GM12878 (cell line): ENCODE measurements around the gene HLTF. TPM values are rescaled to one million over a fixed set of nuclear protein-coding genes. Genes with fewer than 3 reads are reported as not detected.

Experiments used
- ATAC-seq: fragments of 200-7000 bp; cut with Tn5 transposase; 3 replicates; pipeline ENCODE4 v1.9.1; 2020; ENCODE audit warnings: mild to moderate bottlenecking, moderate library complexity
- BruUV-seq: library from RNA; stranded (reverse); fragments of 400-500 nt; replicated peaks from 2 replicates; lab custom pipeline; 2021; lab: Mats Ljungman, UMichigan
- CTCF ChIA-PET: fragments of 300-600 bp; sonication (Branson Sonifier 250); formaldehyde crosslinking; extraction: SDS; loops from one replicate; lab custom pipeline; 2021; ENCODE audit warnings: inconsistent platforms; lab: Yijun Ruan, JAX
- POLR2A ChIA-PET: fragments of 350-600 bp; formaldehyde crosslinking; extraction: SDS; loops from one replicate; lab custom pipeline; 2021; ENCODE audit warnings: inconsistent platforms; lab: Charles Lee
- RAD21 ChIA-PET: fragments of 300-600 bp; sonication (Branson Sonifier 250); formaldehyde crosslinking; loops from one replicate; lab custom pipeline; 2023; ENCODE audit warnings: antibody characterized with exemption; ENCODE audit not compliant: unreplicated experiment; lab: Charles Lee
- SMC1A ChIA-PET: fragments of 300-600 bp; sonication (Branson Sonifier 250); formaldehyde crosslinking; loops from one replicate; lab custom pipeline; 2023; ENCODE audit not compliant: unreplicated experiment, uncharacterized antibody; lab: Charles Lee
- DNase-seq: peaks from one replicate; pipeline ENCODE4 v3.0.0-alpha.2; 2011; ENCODE audit warnings: low read depth, low spot score
- FAIRE-seq: peaks from 3 replicates; lab custom pipeline; 2011; peaks lifted over from hg19 to GRCh38; lab: Jason Lieb, UNC
- H2AFZ ChIP-seq: 2 replicates; pipeline ENCODE4 v1.6.0; 2011; ENCODE audit warnings: low read depth, low read length, control low read depth; ENCODE audit not compliant: control insufficient read depth
- H3K27ac ChIP-seq: 2 replicates; pipeline ENCODE4 v1.5.1; 2011; ENCODE audit warnings: control low read depth; ENCODE audit not compliant: control insufficient read depth, insufficient read depth
- H3K27me3 ChIP-seq, 2 experiments: replicated peaks in 1 of 2; 2 replicates each; pipeline versions ENCODE4 v1.6.0 to v1.6.1; 2011; ENCODE audit warnings: low read length in 1 of 2; ENCODE audit not compliant: control insufficient read depth in 2 of 2, insufficient read depth in 2 of 2
- H3K36me3 ChIP-seq, 2 experiments: 2 replicates each; pipeline ENCODE4 v1.5.1; 2011; ENCODE audit warnings: low read length in 1 of 2; ENCODE audit not compliant: control insufficient read depth in 2 of 2, insufficient read depth in 2 of 2
- H3K4me1 ChIP-seq: 2 replicates; pipeline ENCODE4 v1.6.1; 2011; ENCODE audit warnings: mild to moderate bottlenecking, low read length, moderate library complexity, mixed read lengths; ENCODE audit not compliant: control insufficient read depth, insufficient read depth
- H3K4me2 ChIP-seq: 2 replicates; pipeline ENCODE4 v1.6.0; 2011; ENCODE audit warnings: control low read depth; ENCODE audit not compliant: control insufficient read depth, insufficient read depth
- H3K4me3 ChIP-seq: fragments of 200-600 bp; sonication (generic); 2 replicates; pipeline ENCODE4 v1.5.1; 2016
- H3K79me2 ChIP-seq: 2 replicates; pipeline ENCODE4 v1.6.0; 2011; ENCODE audit warnings: low read length; ENCODE audit not compliant: control insufficient read depth, insufficient read depth
- H3K9ac ChIP-seq: 2 replicates; pipeline ENCODE4 v1.8.0; 2011; ENCODE audit warnings: low read length, control low read depth, mixed read lengths; ENCODE audit not compliant: control insufficient read depth, insufficient read depth
- H3K9me3 ChIP-seq: replicated peaks from 3 replicates; pipeline ENCODE4 v1.5.1; 2011; ENCODE audit warnings: mild to moderate bottlenecking, low read length; ENCODE audit not compliant: control insufficient read depth, insufficient read depth
- H4K20me1 ChIP-seq: 2 replicates; pipeline ENCODE4 v1.6.0; 2011; ENCODE audit not compliant: control insufficient read depth, insufficient read depth
- DPF2 ChIP-seq: fragments of 450-650 bp; IDR thresholded peaks from 2 replicates; pipeline ENCODE4 v1.6.1; 2017; ENCODE audit warnings: mild to moderate bottlenecking
- HDGF ChIP-seq: fragments of 450-650 bp; IDR thresholded peaks from 2 replicates; pipeline ENCODE4 v1.6.1; 2016; ENCODE audit warnings: antibody characterized with exemption
- MEF2A ChIP-seq: IDR thresholded peaks from 2 replicates; pipeline ENCODE4 v1.6.1; 2011; ENCODE audit warnings: low read depth, mild to moderate bottlenecking, low read length, moderate library complexity; ENCODE audit not compliant: insufficient read depth
- NFXL1 ChIP-seq: fragments of 450-650 bp; IDR thresholded peaks from 2 replicates; pipeline ENCODE4 v1.6.1; 2017; ENCODE audit warnings: antibody characterized with exemption, mild to moderate bottlenecking, borderline replicate concordance
- POLR2AphosphoS2 ChIP-seq: IDR thresholded peaks from 2 replicates; pipeline ENCODE4 v1.6.1; 2011; ENCODE audit warnings: low read depth, mild to moderate bottlenecking, low read length, improper control_type of control experiment, moderate library complexity
- RELB ChIP-seq: fragments of 450-650 bp; IDR thresholded peaks from 2 replicates; pipeline ENCODE4 v1.6.1; 2017; ENCODE audit warnings: low read depth, mild to moderate bottlenecking, moderate library complexity
- STAT1 ChIP-seq: fragments of 450-650 bp; conservative IDR thresholded peaks from 2 replicates; pipeline ENCODE4 v1.6.1; 2014; ENCODE audit warnings: antibody characterized with exemption, mild to moderate bottlenecking
- STAT3 ChIP-seq: IDR thresholded peaks from 2 replicates; pipeline ENCODE4 v1.6.1; 2011; ENCODE audit warnings: low read depth, low read length, improper control_type of control experiment
- SUPT20H ChIP-seq: IDR thresholded peaks from 2 replicates; pipeline ENCODE4 v1.6.1; 2011; ENCODE audit warnings: low read depth, mild to moderate bottlenecking, low read length, moderate library complexity, borderline replicate concordance; ENCODE audit not compliant: control insufficient read depth
- ZBTB33 ChIP-seq: fragments of 450-650 bp; IDR thresholded peaks from 2 replicates; pipeline ENCODE4 v1.6.1; 2017; ENCODE audit warnings: mild to moderate bottlenecking
- ZNF207 ChIP-seq: fragments of 450-650 bp; IDR thresholded peaks from 2 replicates; pipeline ENCODE4 v1.6.1; 2014; ENCODE audit warnings: antibody characterized with exemption, mild to moderate bottlenecking, borderline replicate concordance
- ZNF592 ChIP-seq: fragments of 450-650 bp; IDR thresholded peaks from 2 replicates; pipeline ENCODE4 v1.6.1; 2017; ENCODE audit warnings: mild to moderate bottlenecking, moderate library complexity
- ZSCAN29 ChIP-seq: fragments of 450-650 bp; IDR thresholded peaks from 2 replicates; pipeline ENCODE4 v1.6.1; 2017; ENCODE audit warnings: mild to moderate bottlenecking, moderate library complexity
- WGBS: methylation state at CpG from one replicate; pipeline ENCODE4 v1.1.6; 2016; ENCODE audit warnings: low lambda C conversion rate; ENCODE audit not compliant: insufficient replicate concordance, insufficient coverage; ENCODE audit errors: missing lambda C conversion rate; 5-methylcytosine and 5-hydroxymethylcytosine counted together
- in situ Hi-C: fragments of 300-500 bp; cut with MboI; formaldehyde crosslinking; loops from 9 replicates; pipeline ENCODE4 v1.14.3; 2018; ENCODE audit warnings: mixed read lengths
- intact Hi-C: fragments of 100-400 bp; cut with micrococcal nuclease; formaldehyde crosslinking; loops from one replicate; pipeline ENCODE4 v1.14.2; 2022; ENCODE audit not compliant: unreplicated experiment
- polyA plus RNA-seq, 11 experiments: library from polyadenylated mRNA; depleted of rRNA in 4 of 11; unstranded in 6 of 11; stranded (reverse) in 5 of 11; fragments of >200 nt; fragmentation: Nextera tagmentation in 4 of 11; fragmentation: Illumina TruSeq in 1 of 11; extraction: Ambion mirVana in 4 of 11; extraction: Trizol in 1 of 11; gene quantifications; 1 replicate in 1 of 11; 2 replicates in 10 of 11; pipeline versions ENCODE4 v1.2.1 to v1.2.3, GENCODE V29; 2011 to 2016; ENCODE audit warnings: inconsistent platforms in 2 of 11, missing spikeins in 2 of 11, low read depth in 1 of 11
- total RNA-seq, 4 experiments: library from RNA; depleted of rRNA in 3 of 4; stranded (reverse); fragments of >200 nt in 3 of 4; fragmentation: Illumina TruSeq in 1 of 4; extraction: Trizol in 1 of 4; gene quantifications; 2 replicates each; pipeline versions ENCODE4 v1.2.1 to v1.2.3, GENCODE V29; 2013 to 2021
- TF ChIP-seq, protein P1 (sequence below): fragments of 450-650 bp; IDR thresholded peaks from 2 replicates; pipeline ENCODE4 v1.6.1; 2014; ENCODE audit warnings: mild to moderate bottlenecking
- TF ChIP-seq, protein P2 (sequence below): fragments of 450-650 bp; IDR thresholded peaks from 2 replicates; pipeline ENCODE4 v1.6.1; 2016; ENCODE audit warnings: mild to moderate bottlenecking

The HLTF gene
- total and polyA plus RNA-seq, 10 of the 15 experiments (the other 5 are each of a cell fraction or from before 2014, with no cell fraction given) = 13.7 to 50.4 (median 31.7) TPM

DNA sequence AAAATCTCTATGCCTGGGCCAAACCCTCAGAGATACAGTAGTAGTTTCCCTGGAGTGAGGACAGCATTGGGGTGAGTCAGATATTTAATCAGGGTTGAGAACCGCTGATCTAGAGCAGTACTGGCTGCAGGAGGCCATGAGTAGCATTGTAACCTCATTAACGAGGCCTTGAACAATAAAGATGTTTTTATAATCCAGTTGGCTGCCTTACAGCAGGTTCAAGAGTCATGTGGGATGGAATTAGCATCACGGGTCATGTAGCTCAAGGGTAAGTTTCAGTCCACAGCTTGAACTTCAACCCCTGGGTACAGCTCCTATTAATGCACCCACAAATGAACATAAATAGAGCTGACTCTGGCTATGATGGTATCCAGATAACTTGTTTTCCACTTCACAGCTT lies 48.2 kb upstream of the HLTF start:
- DNase-seq (no peak), ATAC-seq (no peak), FAIRE-seq (no peak)
- Histone ChIP-seq H3K27ac (no peak overlapping the region), H3K9ac (no peak overlapping the region), H2AFZ (no peak overlapping the region), H3K4me1 (peaks cover 8% of the 10 kb centered on the region; the same call in 1 of the 2 replicates), H4K20me1 (no peaks in the 10 kb centered on the region), H3K4me2 (no peak overlapping the region), H3K9me3 (no peaks in the 10 kb centered on the region), H3K4me3 (no peak overlapping the region), H3K36me3 (no peaks in the 10 kb centered on the region), H3K27me3 (no peaks in the 10 kb centered on the region), H3K79me2 (peaks cover 15% of the 10 kb centered on the region)
- WGBS = 98% methylated on average over 3 of the region's 3 CpGs
- intact Hi-C loops = no loop called here
- ChIA-PET SMC1A (interaction anchor here (0.9 to 1.2 kb wide), 3 partner anchors 12 to 119 kb away, joined by 3 read pairs; no protein-coding TSS in a partner anchor), CTCF (interaction anchor here (1.1 kb wide), 1 partner anchor 12 kb away, joined by 3 read pairs; no protein-coding TSS in a partner anchor), RAD21 (no interaction called here), POLR2A (no interaction called here)
- BruUV-seq = no TSS peak
- in situ Hi-C loops = no loop called here
- TF ChIP-seq MEF2A (no peak), ZNF592 (no peak), ZNF207 (no peak), STAT3 (no peak), SUPT20H (no peak), NFXL1 (no peak), POLR2AphosphoS2 (no peak), RELB (no peak), ZBTB33 (no peak), ZSCAN29 (no peak), DPF2 (no peak), STAT1 (no peak), HDGF (no peak)
- TF ChIP-seq, protein P1, sequence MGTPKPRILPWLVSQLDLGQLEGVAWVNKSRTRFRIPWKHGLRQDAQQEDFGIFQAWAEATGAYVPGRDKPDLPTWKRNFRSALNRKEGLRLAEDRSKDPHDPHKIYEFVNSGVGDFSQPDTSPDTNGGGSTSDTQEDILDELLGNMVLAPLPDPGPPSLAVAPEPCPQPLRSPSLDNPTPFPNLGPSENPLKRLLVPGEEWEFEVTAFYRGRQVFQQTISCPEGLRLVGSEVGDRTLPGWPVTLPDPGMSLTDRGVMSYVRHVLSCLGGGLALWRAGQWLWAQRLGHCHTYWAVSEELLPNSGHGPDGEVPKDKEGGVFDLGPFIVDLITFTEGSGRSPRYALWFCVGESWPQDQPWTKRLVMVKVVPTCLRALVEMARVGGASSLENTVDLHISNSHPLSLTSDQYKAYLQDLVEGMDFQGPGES = no peak
- TF ChIP-seq, protein P2, sequence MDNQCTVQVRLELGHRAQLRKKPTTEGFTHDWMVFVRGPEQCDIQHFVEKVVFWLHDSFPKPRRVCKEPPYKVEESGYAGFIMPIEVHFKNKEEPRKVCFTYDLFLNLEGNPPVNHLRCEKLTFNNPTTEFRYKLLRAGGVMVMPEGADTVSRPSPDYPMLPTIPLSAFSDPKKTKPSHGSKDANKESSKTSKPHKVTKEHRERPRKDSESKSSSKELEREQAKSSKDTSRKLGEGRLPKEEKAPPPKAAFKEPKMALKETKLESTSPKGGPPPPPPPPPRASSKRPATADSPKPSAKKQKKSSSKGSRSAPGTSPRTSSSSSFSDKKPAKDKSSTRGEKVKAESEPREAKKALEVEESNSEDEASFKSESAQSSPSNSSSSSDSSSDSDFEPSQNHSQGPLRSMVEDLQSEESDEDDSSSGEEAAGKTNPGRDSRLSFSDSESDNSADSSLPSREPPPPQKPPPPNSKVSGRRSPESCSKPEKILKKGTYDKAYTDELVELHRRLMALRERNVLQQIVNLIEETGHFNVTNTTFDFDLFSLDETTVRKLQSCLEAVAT = no peak
